Measurements from ENCODE around the gene YRDC. TPM values are rescaled to one million over a fixed set of nuclear protein-coding genes. Genes with fewer than 3 reads are reported as not detected.

The YRDC gene
- total and polyA plus RNA-seq, 2 experiments from 2014 or later, result 18.4 to 46.0 TPM

DNA sequence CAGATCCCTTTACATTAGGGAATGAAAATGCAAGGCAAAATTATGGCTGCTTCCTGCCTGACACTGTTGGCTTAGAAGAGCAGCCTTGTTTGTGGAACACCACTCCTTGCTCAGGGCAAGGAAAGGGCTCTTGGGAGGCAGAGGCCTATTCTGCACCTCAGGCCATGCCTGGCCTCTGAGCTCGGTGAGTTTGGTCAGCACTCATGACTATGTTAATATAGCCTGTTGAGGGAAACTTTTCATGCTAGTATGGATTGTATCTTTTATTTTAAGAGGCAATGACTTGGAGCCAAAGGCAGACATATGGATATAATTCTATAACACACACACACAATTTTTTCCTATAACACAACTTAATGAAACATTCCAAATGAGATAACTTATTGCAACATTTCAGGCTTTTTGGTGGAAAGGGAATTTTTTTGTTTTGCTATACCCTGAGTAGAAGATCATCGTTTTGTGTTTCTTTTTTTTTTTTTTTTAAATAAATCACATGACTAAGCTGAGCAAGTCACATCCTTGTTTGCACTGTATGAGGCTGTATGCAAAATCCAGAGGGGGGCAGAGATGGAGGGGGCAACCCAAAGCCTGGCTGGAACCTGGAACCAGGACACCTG lies 5.6 kb upstream of the YRDC start (continued):
- TF ChIP-seq ZNF462 (CRISPR knock-in tag; IDR thresholded peaks at IDR 0.05) (no peak), JUNB (IDR thresholded peaks at IDR 0.05; ENCODE audit: unreplicated experiment) (no peak), ETS1 (IDR thresholded peaks at IDR 0.05) (no peak), CTCF (conservative IDR thresholded peaks at IDR 0.05; ENCODE audit: low read depth in 2 of 2) (no peak)
